Measurements from ENCODE around the gene MEX3D.

DNA sequence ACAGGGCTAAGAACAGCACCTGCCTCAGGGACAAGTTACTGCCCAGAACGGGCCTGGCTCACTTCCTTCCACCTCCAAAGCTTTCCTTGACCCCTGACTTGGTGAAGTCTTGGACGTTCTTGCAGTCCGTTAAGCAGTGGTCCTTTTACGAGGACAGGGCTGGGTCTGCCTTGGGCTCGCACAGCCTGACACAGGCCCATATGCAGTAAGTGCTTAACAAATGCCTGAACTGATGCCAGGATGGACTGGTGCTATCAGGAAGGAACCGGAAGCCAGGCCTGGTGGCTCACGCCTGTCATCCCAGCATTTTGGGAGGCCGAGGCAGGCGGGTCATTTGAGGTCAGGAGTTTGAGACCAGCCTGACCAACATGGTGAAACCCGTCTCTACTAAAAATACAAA, 46.1 kb downstream of the MEX3D start:
- TF ChIP-seq POLR2A (IDR thresholded peaks at IDR 0.05; ENCODE audit: borderline replicate concordance, extremely low read depth, insufficient read depth, insufficient read length), result no peak
- TF ChIP-seq, protein P1, sequence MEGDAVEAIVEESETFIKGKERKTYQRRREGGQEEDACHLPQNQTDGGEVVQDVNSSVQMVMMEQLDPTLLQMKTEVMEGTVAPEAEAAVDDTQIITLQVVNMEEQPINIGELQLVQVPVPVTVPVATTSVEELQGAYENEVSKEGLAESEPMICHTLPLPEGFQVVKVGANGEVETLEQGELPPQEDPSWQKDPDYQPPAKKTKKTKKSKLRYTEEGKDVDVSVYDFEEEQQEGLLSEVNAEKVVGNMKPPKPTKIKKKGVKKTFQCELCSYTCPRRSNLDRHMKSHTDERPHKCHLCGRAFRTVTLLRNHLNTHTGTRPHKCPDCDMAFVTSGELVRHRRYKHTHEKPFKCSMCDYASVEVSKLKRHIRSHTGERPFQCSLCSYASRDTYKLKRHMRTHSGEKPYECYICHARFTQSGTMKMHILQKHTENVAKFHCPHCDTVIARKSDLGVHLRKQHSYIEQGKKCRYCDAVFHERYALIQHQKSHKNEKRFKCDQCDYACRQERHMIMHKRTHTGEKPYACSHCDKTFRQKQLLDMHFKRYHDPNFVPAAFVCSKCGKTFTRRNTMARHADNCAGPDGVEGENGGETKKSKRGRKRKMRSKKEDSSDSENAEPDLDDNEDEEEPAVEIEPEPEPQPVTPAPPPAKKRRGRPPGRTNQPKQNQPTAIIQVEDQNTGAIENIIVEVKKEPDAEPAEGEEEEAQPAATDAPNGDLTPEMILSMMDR (IDR thresholded peaks at IDR 0.05 in 2 of 3, conservative IDR thresholded peaks at IDR 0.05 in 1 of 3; ENCODE audit: borderline replicate concordance in 1 of 3, insufficient read depth in 1 of 3, low read depth in 2 of 3, low read length in 2 of 3), result no peak
- TF ChIP-seq, protein P2, sequence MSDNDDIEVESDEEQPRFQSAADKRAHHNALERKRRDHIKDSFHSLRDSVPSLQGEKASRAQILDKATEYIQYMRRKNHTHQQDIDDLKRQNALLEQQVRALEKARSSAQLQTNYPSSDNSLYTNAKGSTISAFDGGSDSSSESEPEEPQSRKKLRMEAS (IDR thresholded peaks at IDR 0.05), result no peak
- no peak for TF ChIP-seq EZH2 (IDR thresholded peaks at IDR 0.05)
- no peak for TF ChIP-seq FOSL1 (IDR thresholded peaks at IDR 0.05; ENCODE audit: low read depth)
- TF ChIP-seq POLR2AphosphoS5 (IDR thresholded peaks at IDR 0.05; ENCODE audit: low read depth, low read length), result no peak
- no peak for TF ChIP-seq RAD21 (IDR thresholded peaks at IDR 0.05; ENCODE audit: low read depth)
- TF ChIP-seq CEBPB (IDR thresholded peaks at IDR 0.05; ENCODE audit: low read depth), result no peak

Data from HCT116 (cell line).